Measurements from ENCODE around the gene RPS15. TPM values are rescaled to one million over a fixed set of nuclear protein-coding genes. Genes with fewer than 3 reads are reported as not detected.

The RPS15 gene
- total and polyA plus RNA-seq, 4 donors = 574 to 2,993 (median 1,933) TPM

DNA sequence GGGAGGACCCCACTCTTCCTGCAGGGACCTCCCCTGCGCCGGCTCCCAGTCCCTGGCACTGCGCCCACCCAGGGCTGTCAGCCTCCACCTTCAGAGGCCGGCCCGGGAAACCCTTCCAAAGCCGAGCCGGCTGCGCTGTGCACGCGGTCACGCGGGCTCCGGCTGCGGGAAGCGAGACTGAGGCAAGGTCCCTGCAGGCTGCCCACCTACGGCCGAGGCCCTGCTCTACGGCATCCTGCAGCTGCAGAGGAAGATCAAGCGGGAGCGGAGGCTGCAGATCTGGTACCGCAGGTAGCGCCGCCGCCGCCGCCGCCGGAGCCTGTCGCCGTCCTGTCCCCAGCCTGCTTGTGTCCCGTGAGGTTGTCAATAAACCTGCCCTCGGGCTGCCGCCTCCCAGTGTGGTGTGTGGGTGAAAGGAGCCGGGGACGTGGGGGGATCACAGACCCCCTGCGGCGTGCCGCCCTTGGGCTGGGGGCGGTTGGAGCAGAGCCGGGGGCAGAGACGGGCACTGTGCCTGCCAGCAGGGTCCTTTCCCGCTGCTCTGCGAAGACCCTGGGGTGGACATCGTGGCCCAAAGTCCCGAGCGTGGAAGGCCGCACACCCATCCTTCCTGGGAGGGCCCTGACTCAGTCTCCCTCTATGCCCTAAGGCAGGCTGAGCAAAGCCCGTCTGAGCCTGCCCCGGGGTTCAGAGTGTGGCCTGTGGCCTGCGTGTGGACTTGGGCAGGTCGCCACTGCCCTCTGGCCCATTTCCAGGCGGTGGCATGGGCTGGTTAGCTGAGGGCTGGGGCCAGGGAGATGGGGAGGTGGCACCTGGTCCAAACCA, 42.8 kb upstream of the RPS15 start:
- TF ChIP-seq, protein P1, sequence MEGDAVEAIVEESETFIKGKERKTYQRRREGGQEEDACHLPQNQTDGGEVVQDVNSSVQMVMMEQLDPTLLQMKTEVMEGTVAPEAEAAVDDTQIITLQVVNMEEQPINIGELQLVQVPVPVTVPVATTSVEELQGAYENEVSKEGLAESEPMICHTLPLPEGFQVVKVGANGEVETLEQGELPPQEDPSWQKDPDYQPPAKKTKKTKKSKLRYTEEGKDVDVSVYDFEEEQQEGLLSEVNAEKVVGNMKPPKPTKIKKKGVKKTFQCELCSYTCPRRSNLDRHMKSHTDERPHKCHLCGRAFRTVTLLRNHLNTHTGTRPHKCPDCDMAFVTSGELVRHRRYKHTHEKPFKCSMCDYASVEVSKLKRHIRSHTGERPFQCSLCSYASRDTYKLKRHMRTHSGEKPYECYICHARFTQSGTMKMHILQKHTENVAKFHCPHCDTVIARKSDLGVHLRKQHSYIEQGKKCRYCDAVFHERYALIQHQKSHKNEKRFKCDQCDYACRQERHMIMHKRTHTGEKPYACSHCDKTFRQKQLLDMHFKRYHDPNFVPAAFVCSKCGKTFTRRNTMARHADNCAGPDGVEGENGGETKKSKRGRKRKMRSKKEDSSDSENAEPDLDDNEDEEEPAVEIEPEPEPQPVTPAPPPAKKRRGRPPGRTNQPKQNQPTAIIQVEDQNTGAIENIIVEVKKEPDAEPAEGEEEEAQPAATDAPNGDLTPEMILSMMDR (IDR thresholded peaks at IDR 0.05; ENCODE audit: control extremely low read depth, extremely low read depth) = no peak
- H3K9ac ChIP-seq (ENCODE audit: insufficient read depth in 1 of 2, low read length in 2 of 2) = no peak overlapping the region
- H3K36me3 ChIP-seq (ENCODE audit: control insufficient read depth in 4 of 4, insufficient read depth in 4 of 4, low read length in 4 of 4) = peaks cover 0 to 37% (median 7%) of the 10 kb centered on the region in 4 donors
- H3K27ac ChIP-seq (ENCODE audit: low read depth in 1 of 2, low read length in 1 of 2) = no peak overlapping the region
- DNase-seq (no peak), ATAC-seq (ENCODE audit: insufficient read depth, low FRiP score) (no peak)
- H3K9me3 ChIP-seq (ENCODE audit: control insufficient read depth in 4 of 4, insufficient read depth in 3 of 4, low read length in 3 of 4) = no peaks in the 10 kb centered on the region
- H3K27me3 ChIP-seq (ENCODE audit: control insufficient read depth in 3 of 3, insufficient read depth in 3 of 3, low read length in 2 of 3) = peaks cover 0 to 5% (median 0%) of the 10 kb centered on the region in 3 donors
- whole genome bisulfite sequencing, 2 donors = 88 to 91% methylated on average over 52 of the region's 52 CpGs
- peaks cover 0 to 5% (median 0%) of the 10 kb centered on the region in 5 donors for H3K4me1 ChIP-seq (ENCODE audit: control insufficient read depth in 5 of 5, insufficient read depth in 5 of 5, low read length in 5 of 5)
- no peak overlapping the region for H3K4me3 ChIP-seq

DNA sequence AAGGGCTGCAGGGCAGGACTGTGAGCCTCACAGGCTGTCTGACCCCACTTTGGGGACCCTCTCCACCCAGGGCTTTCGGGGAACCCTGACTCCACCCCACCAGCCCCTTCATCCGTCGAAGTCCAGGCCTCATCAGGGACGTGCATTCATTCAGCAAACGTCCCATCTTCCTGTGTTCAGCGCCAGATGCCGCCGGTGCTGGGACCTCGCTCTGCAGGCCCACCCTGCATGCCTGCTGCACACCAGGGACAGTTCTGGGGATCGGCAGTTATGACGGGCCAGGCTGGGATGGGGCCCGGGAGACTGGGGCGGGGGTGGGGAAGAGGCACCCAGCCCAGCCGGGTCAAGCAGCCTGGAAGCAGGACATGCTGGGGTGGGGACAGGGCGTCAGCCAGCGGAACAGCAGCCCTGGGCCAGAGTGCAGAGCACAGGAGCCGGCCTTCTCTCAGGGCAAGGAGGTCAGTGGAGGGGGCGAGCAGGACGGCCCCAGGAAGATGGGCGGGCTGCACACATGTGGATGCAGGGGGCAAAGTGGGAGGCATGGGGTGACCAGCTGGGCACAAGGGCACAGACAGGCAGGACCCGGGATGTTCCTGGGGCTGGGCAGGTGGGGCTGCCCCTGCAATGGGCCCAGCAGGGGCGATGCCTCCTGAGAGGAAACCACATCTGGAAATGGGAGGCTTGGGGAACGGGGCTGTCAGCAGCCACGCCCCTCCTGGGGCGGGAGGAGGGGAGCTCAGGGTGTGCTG, 42.0 kb upstream of the RPS15 start:
- DNase-seq (no peak), ATAC-seq (ENCODE audit: insufficient read depth, low FRiP score) (no peak)
- WGBS, 2 donors = 54% methylated on average over 24 to 25 of the region's 25 CpGs
- peaks cover 0 to 30% (median 6%) of the 10 kb centered on the region in 4 donors for H3K36me3 ChIP-seq (ENCODE audit: control insufficient read depth in 4 of 4, insufficient read depth in 4 of 4, low read length in 4 of 4)
- H3K4me1 ChIP-seq (ENCODE audit: control insufficient read depth in 5 of 5, insufficient read depth in 5 of 5, low read length in 5 of 5) = peaks cover 0 to 9% (median 0%) of the 10 kb centered on the region in 5 donors
- no peak overlapping the region for H3K9ac ChIP-seq (ENCODE audit: insufficient read depth in 1 of 2, low read length in 2 of 2)
- TF ChIP-seq, protein P1 (IDR thresholded peaks at IDR 0.05; ENCODE audit: control extremely low read depth, extremely low read depth) = no peak
- H3K27ac ChIP-seq (ENCODE audit: low read depth in 1 of 2, low read length in 1 of 2) = no peak overlapping the region
- H3K27me3 ChIP-seq (ENCODE audit: control insufficient read depth in 3 of 3, insufficient read depth in 3 of 3, low read length in 2 of 3) = peaks cover 0 to 5% (median 0%) of the 10 kb centered on the region in 3 donors
- no peak overlapping the region for H3K4me3 ChIP-seq
- no peaks in the 10 kb centered on the region for H3K9me3 ChIP-seq (ENCODE audit: control insufficient read depth in 4 of 4, insufficient read depth in 3 of 4, low read length in 3 of 4)

DNA sequence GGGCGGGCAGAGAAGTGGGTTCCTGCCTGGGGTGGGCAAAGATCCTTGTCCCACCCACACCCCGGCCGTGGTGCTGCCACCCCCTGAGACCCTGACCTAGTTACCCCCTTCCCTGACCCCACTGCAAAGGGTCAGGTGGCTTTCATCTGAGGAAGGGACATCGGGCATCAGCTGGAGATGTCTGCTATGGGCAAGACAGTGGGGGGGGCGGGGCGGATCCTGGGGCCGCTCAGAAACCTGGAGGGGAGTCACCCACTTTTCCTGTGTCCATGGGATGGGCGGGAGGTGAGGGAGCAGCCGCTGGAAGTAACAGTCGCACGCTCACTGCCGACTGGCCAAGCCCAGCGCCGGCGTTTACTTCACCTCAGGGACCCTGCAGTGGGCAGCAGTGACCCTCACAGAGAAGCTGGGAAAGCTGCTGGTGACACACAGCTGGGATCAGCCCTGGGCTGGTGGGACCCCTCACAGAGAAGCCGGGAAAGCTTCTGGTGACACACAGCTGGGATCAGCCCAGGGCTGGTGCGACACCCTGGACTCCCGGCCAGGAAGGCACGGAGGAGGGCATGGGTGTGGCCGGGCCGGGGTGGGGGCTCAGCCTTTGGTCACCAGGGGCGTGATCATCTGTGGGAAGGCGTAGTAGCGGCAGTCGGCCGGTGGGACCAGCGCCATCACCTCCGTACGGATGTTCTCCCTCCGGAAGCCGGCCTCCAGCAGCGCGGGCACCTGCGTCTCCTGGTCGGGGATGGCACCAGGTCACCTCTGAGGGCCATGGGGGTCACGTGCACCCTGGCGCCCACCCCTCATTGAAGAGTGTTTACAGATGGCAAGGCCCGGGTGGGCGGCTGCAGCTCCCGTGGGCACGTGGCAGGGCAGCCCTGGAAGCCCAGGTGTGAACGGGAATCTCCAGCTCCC, 41.2 kb upstream of the RPS15 start:
- peaks cover 0 to 5% (median 0%) of the 10 kb centered on the region in 3 donors for H3K27me3 ChIP-seq (ENCODE audit: control insufficient read depth in 3 of 3, insufficient read depth in 3 of 3, low read length in 2 of 3)
- DNase-seq (no peak), ATAC-seq (ENCODE audit: insufficient read depth, low FRiP score) (no peak)
- H3K4me3 ChIP-seq = no peak overlapping the region
- no peaks in the 10 kb centered on the region for H3K9me3 ChIP-seq (ENCODE audit: control insufficient read depth in 4 of 4, insufficient read depth in 3 of 4, low read length in 3 of 4)
- peaks cover 0 to 29% (median 5%) of the 10 kb centered on the region in 4 donors for H3K36me3 ChIP-seq (ENCODE audit: control insufficient read depth in 4 of 4, insufficient read depth in 4 of 4, low read length in 4 of 4)
- no peak overlapping the region for H3K9ac ChIP-seq (ENCODE audit: insufficient read depth in 1 of 2, low read length in 2 of 2)
- no peak overlapping the region for H3K27ac ChIP-seq (ENCODE audit: low read depth in 1 of 2, low read length in 1 of 2)
- TF ChIP-seq, protein P1 (IDR thresholded peaks at IDR 0.05; ENCODE audit: control extremely low read depth, extremely low read depth) = no peak
- peaks cover 0 to 12% (median 0%) of the 10 kb centered on the region in 5 donors for H3K4me1 ChIP-seq (ENCODE audit: control insufficient read depth in 5 of 5, insufficient read depth in 5 of 5, low read length in 5 of 5)
- WGBS, 2 donors = 69 to 76% methylated on average over 37 to 42 of the region's 42 CpGs

Measured in lung (tissue), 12 donors.